Calu3 (cell line): ENCODE results near the gene PEX10. TPM values are rescaled to one million over a fixed set of nuclear protein-coding genes. Genes with fewer than 3 reads are reported as not detected.
"Not testable (repeated sequence)": the region's sequence is repeated elsewhere in the genome, so short reads cannot be mapped to it uniquely, and the experiment has no call there.

Experiments
- Bru-seq: library from RNA; stranded (reverse); fragments of 400-500 nt; gene quantifications from one replicate; lab custom pipeline; 2021; lab: Mats Ljungman, UMichigan
- BruChase-seq, 2 experiments: library from RNA; stranded (reverse); fragments of 400-500 nt; gene quantifications; one replicate each; lab custom pipeline; 2021; lab: Mats Ljungman, UMichigan
- BruUV-seq: library from RNA; stranded (reverse); fragments of 400-500 nt; replicated peaks from 2 replicates; lab custom pipeline; 2021; lab: Mats Ljungman, UMichigan
- CTCF ChIA-PET: fragments of 300-600 bp; sonication (Branson Sonifier 250); formaldehyde crosslinking; loops from one replicate; lab custom pipeline; 2022; ENCODE audit warnings: antibody characterized with exemption; lab: Charles Lee
- DNase-seq: peaks from one replicate; pipeline ENCODE4 v3.0.0; 2022
- H3K27ac Mint-ChIP-seq: one replicate; pipeline ENCODE4 v1.8.0; 2022; ENCODE audit warnings: mixed read lengths; ENCODE audit not compliant: unreplicated experiment
- H3K27me3 Mint-ChIP-seq: one replicate; pipeline ENCODE4 v1.8.0; 2022; ENCODE audit warnings: mixed read lengths; ENCODE audit not compliant: unreplicated experiment
- H3K36me3 Mint-ChIP-seq: one replicate; pipeline ENCODE4 v1.8.0; 2022; ENCODE audit warnings: mild to moderate bottlenecking, moderate library complexity, mixed read lengths; ENCODE audit not compliant: insufficient read depth, unreplicated experiment
- H3K4me1 Mint-ChIP-seq: one replicate; pipeline ENCODE4 v1.8.0; 2022; ENCODE audit warnings: mild to moderate bottlenecking, low read depth, mixed read lengths; ENCODE audit not compliant: unreplicated experiment
- H3K4me3 Mint-ChIP-seq: one replicate; pipeline ENCODE4 v1.8.0; 2022; ENCODE audit warnings: mild to moderate bottlenecking, low read depth, moderate library complexity, mixed read lengths; ENCODE audit not compliant: unreplicated experiment
- H3K9me3 Mint-ChIP-seq: one replicate; pipeline ENCODE4 v1.8.0; 2022; ENCODE audit warnings: low read depth, mixed read lengths; ENCODE audit not compliant: unreplicated experiment
- CTCF ChIP-seq: fragments of 200-600 bp; IDR thresholded peaks from one replicate; pipeline ENCODE4 v1.8.0; 2022; ENCODE audit warnings: antibody characterized with exemption; ENCODE audit not compliant: unreplicated experiment
- intact Hi-C: fragments of 100-400 bp; cut with micrococcal nuclease; formaldehyde crosslinking; loops from one replicate; pipeline ENCODE4 v1.10.0; 2022; ENCODE audit not compliant: unreplicated experiment
- long read RNA-seq: library from polyadenylated mRNA; stranded (forward); transcript quantifications from one replicate; pipeline ENCODE4 v2.0.0, GENCODE V29; 2022
- total RNA-seq: library from RNA; stranded (reverse); gene quantifications from 2 replicates; pipeline ENCODE4 v1.2.3, GENCODE V29; 2022

The PEX10 gene
- total RNA-seq (22.3 and 24.0 TPM in 2 replicates), Bru-seq, nascent RNA (percentile 54 among the genes with signal in this experiment), BruChase-seq, experiment 1, labeled RNA remaining after a 6-hour chase (percentile 66 among the genes with signal in this experiment), BruChase-seq, experiment 2, labeled RNA remaining after a 2-hour chase (percentile 57 among the genes with signal in this experiment)
- long read RNA-seq, transcript PEX10-202 (6 exons, 1,997 nt) = major isoform, 16 of 28 reads
- long read RNA-seq, partial matches to known transcripts = 1 of 28 reads
- long read RNA-seq, other reads (novel, unspliced or antisense) = 11 of 28 reads

GRCh38 chr1:2412395-2412772 lies at the start of gene PEX10:
PEX10 (minus strand) TSS chr1:2412564; CDS start chr1:2412502, 62 bp downstream.
- CTCF ChIA-PET = interaction anchor here (0.9 kb wide), 1 partner anchor 135 kb away, joined by 3 read pairs; no protein-coding TSS in a partner anchor
- peak; percentile 98 for DNase-seq
- TF ChIP-seq CTCF = no peak
- Mint-ChIP-seq H3K36me3 (peaks cover 68% of the 10 kb centered on the region), H3K9me3 (no peaks in the 10 kb centered on the region), H3K27ac (no peak within 1 kb of the TSS), H3K4me1 (peaks cover 26% of the 10 kb centered on the region), H3K27me3 (no peaks in the 10 kb centered on the region), H3K4me3 (peak within 1 kb of the TSS; percentile 82)
- intact Hi-C loops = no loop called here
- BruUV-seq = no TSS peak

- peaks cover 37% of the 10 kb centered on the region for H3K27me3 Mint-ChIP-seq
- DNase-seq = no peak
- TF ChIP-seq CTCF = no peak
- CTCF ChIA-PET = interaction anchor here (0.6 kb wide), 1 partner anchor 7 kb away, joined by 6 read pairs; no protein-coding TSS in a partner anchor
- H3K4me1 Mint-ChIP-seq = no peaks in the 10 kb centered on the region
- BruUV-seq = no TSS peak
- no peak overlapping the region for H3K4me3 Mint-ChIP-seq
- no peaks in the 10 kb centered on the region for H3K36me3 Mint-ChIP-seq
- intact Hi-C loops = no loop called here
- no peaks in the 10 kb centered on the region for H3K9me3 Mint-ChIP-seq
- no peak overlapping the region for H3K27ac Mint-ChIP-seq
Observed at GRCh38 chr1:2460996-2461751, 48.8 kb upstream of the PEX10 start.

- Mint-ChIP-seq H3K4me3 (no peak overlapping the region), H3K36me3 (no peaks in the 10 kb centered on the region), H3K4me1 (no peaks in the 10 kb centered on the region), H3K27me3 (peaks cover 33% of the 10 kb centered on the region), H3K27ac (no peak overlapping the region), H3K9me3 (no peaks in the 10 kb centered on the region)
- DNase-seq = no peak
- no TSS peak for BruUV-seq
- CTCF ChIA-PET = no interaction called here
- TF ChIP-seq CTCF = no peak
- intact Hi-C loops = no loop called here
Observed at GRCh38 chr1:2460203-2460602, 47.8 kb upstream of the PEX10 start.

GRCh38 chr1:2459757-2460156 lies 47.4 kb upstream of the PEX10 start:
- TF ChIP-seq CTCF = no peak
- BruUV-seq = no TSS peak
- Mint-ChIP-seq H3K36me3 (no peaks in the 10 kb centered on the region), H3K27me3 (peaks cover 30% of the 10 kb centered on the region), H3K4me1 (no peaks in the 10 kb centered on the region), H3K9me3 (no peaks in the 10 kb centered on the region), H3K27ac (no peak overlapping the region), H3K4me3 (no peak overlapping the region)
- DNase-seq = no peak
- CTCF ChIA-PET = no interaction called here
- intact Hi-C loops = no loop called here

GRCh38 chr1:2459102-2459753 lies 46.9 kb upstream of the PEX10 start:
- H3K9me3 Mint-ChIP-seq, H3K36me3 Mint-ChIP-seq, H3K4me3 Mint-ChIP-seq, H3K4me1 Mint-ChIP-seq, H3K27ac Mint-ChIP-seq, CTCF ChIA-PET, BruUV-seq, DNase-seq, intact Hi-C loops: not testable (repeated sequence)
- H3K27me3 Mint-ChIP-seq = peaks cover 25% of the 10 kb centered on the region
